ENCODE measurements around the gene PSMC3. TPM values are rescaled to one million over a fixed set of nuclear protein-coding genes. Genes with fewer than 3 reads are reported as not detected.

Gene PSMC3
- total and polyA plus RNA-seq, 2 of the 13 experiments (the other 11 are each of a cell fraction or from before 2014, with no cell fraction given), result 75.8 to 214 TPM

- peak; percentile 76 for TF ChIP-seq ZNF687 (CRISPR knock-in tag; IDR thresholded peaks at IDR 0.05)
- TF ChIP-seq ZBTB7A (CRISPR knock-in tag; IDR thresholded peaks at IDR 0.05), result peak; percentile 72; the same call in 1 of the 2 replicates
- TF ChIP-seq FOXA1 (IDR thresholded peaks at IDR 0.05), result no peak
- TF ChIP-seq FOXA1 (CRISPR knock-in tag; IDR thresholded peaks at IDR 0.05), result peak; percentile 31; the same call in 1 of the 2 replicates
- peak; percentile 49; the same call in 1 of the 2 replicates for TF ChIP-seq SAP130 (CRISPR knock-in tag; IDR thresholded peaks at IDR 0.05; ENCODE audit: low read depth)
- no peak for TF ChIP-seq ZMYM4 (CRISPR knock-in tag; IDR thresholded peaks at IDR 0.05)
- TF ChIP-seq ZNF781 (CRISPR knock-in tag; IDR thresholded peaks at IDR 0.05; ENCODE audit: borderline replicate concordance, not compliant biosample characterization), result no peak
- TF ChIP-seq CREBL2 (CRISPR knock-in tag; IDR thresholded peaks at IDR 0.05; ENCODE audit: borderline replicate concordance), result no peak
- peak; percentile 68; the same call in 1 of the 2 replicates for TF ChIP-seq CEBPB (IDR thresholded peaks at IDR 0.05; ENCODE audit: borderline replicate concordance, low read depth, low read length)
- no peak for TF ChIP-seq ZMYM3 (CRISPR knock-in tag; IDR thresholded peaks at IDR 0.05)
- TF ChIP-seq ZNF205 (CRISPR knock-in tag; IDR thresholded peaks at IDR 0.05), result no peak
- TF ChIP-seq ZNF20 (CRISPR knock-in tag; IDR thresholded peaks at IDR 0.05), result no peak
- peak; percentile 53; the same call in 1 of the 2 replicates for TF ChIP-seq RBFOX2 (IDR thresholded peaks at IDR 0.05; ENCODE audit: low read depth, low read length)
- no peak for TF ChIP-seq NCOA2 (CRISPR knock-in tag; IDR thresholded peaks at IDR 0.05)
- TF ChIP-seq EP300 (IDR thresholded peaks at IDR 0.05; ENCODE audit: low read depth in 2 of 2, low read length in 2 of 2), result no peak
- TF ChIP-seq EP300 (CRISPR knock-in tag; IDR thresholded peaks at IDR 0.05; ENCODE audit: borderline replicate concordance), result no peak
- TF ChIP-seq ZBTB33 (CRISPR knock-in tag; IDR thresholded peaks at IDR 0.05), result peak; percentile 94
- peak; percentile 76; the same call in 1 of the 2 replicates for TF ChIP-seq ZBTB38 (CRISPR knock-in tag; IDR thresholded peaks at IDR 0.05)
- TF ChIP-seq FUBP1 (CRISPR knock-in tag; IDR thresholded peaks at IDR 0.05; ENCODE audit: borderline replicate concordance), result no peak
- TF ChIP-seq ZNF773 (CRISPR knock-in tag; IDR thresholded peaks at IDR 0.05; ENCODE audit: borderline replicate concordance), result no peak
- no peak for TF ChIP-seq BHLHE40 (IDR thresholded peaks at IDR 0.05; ENCODE audit: low read length)
These were observed 31.7 kb downstream of the PSMC3 start (continued) for GRCh38 chr11:47394322-47395222.
